ENCODE data around the gene PPFIBP2. TPM values are rescaled to one million over a fixed set of nuclear protein-coding genes. Genes with fewer than 3 reads are reported as not detected.

The PPFIBP2 gene
- total RNA-seq, 4 donors from 2014 or later = 8.0 to 26.5 (median 11.3) TPM

- WGBS, 2 donors (ENCODE audit: low coverage in 1 of 2) = 80 to 100% methylated on average over 1 of the region's 1 CpG
- TF ChIP-seq CTCF (IDR thresholded peaks at IDR 0.05) = no peak
- no peak for TF ChIP-seq POLR2AphosphoS5 (IDR thresholded peaks at IDR 0.05)
- TF ChIP-seq EP300 (IDR thresholded peaks at IDR 0.05) = no peak
- no peak for TF ChIP-seq POLR2A (IDR thresholded peaks at IDR 0.05)
- H3K4me1 ChIP-seq = no peaks in the 10 kb centered on the region
- no peak overlapping the region for H3K4me3 ChIP-seq
- H3K9me3 ChIP-seq = no peaks in the 10 kb centered on the region
- H3K36me3 ChIP-seq = peaks cover 0 to 13% of the 10 kb centered on the region in 2 donors
- no peak for ATAC-seq
- H3K27me3 ChIP-seq = no peaks in the 10 kb centered on the region
- H3K27ac ChIP-seq = no peak overlapping the region
Measured at GRCh38 chr11:7611411-7611810, 97.6 kb downstream of the PPFIBP2 start.

- WGBS, 2 donors (ENCODE audit: low coverage in 1 of 2) = 66 to 69% methylated on average over 6 to 7 of the region's 7 CpGs
- H3K27me3 ChIP-seq = no peaks in the 10 kb centered on the region
- H3K27ac ChIP-seq = no peak overlapping the region
- no peak overlapping the region for H3K4me3 ChIP-seq
- no peaks in the 10 kb centered on the region for H3K9me3 ChIP-seq
- ATAC-seq = no peak
- H3K36me3 ChIP-seq = peaks cover 0 to 19% of the 10 kb centered on the region in 2 donors
- TF ChIP-seq EP300 (IDR thresholded peaks at IDR 0.05) (no peak), CTCF (IDR thresholded peaks at IDR 0.05) (no peak), POLR2AphosphoS5 (IDR thresholded peaks at IDR 0.05) (no peak), POLR2A (IDR thresholded peaks at IDR 0.05) (no peak)
- no peaks in the 10 kb centered on the region for H3K4me1 ChIP-seq
Measured at GRCh38 chr11:7612056-7612660, 98.4 kb downstream of the PPFIBP2 start.

- TF ChIP-seq EP300 (IDR thresholded peaks at IDR 0.05) (no peak), POLR2A (IDR thresholded peaks at IDR 0.05) (no peak), CTCF (IDR thresholded peaks at IDR 0.05) (no peak), POLR2AphosphoS5 (IDR thresholded peaks at IDR 0.05) (no peak)
- H3K4me3 ChIP-seq = no peak overlapping the region
- no peak for ATAC-seq
- H3K9me3 ChIP-seq = no peaks in the 10 kb centered on the region
- H3K27ac ChIP-seq = no peak overlapping the region
- H3K36me3 ChIP-seq = peaks cover 0 to 25% of the 10 kb centered on the region in 2 donors
- no peaks in the 10 kb centered on the region for H3K4me1 ChIP-seq
- WGBS, 2 donors (ENCODE audit: low coverage in 1 of 2) = 29 to 40% methylated on average over 2 to 3 of the region's 4 CpGs
- no peaks in the 10 kb centered on the region for H3K27me3 ChIP-seq
Measured at GRCh38 chr11:7612661-7613393, 99.0 kb downstream of the PPFIBP2 start.

GRCh38 chr11:7613394-7613720 lies 99.6 kb downstream of the PPFIBP2 start:
- ATAC-seq = no peak
- Histone ChIP-seq H3K4me1 (no peaks in the 10 kb centered on the region), H3K4me3 (no peak overlapping the region), H3K9me3 (no peaks in the 10 kb centered on the region), H3K36me3 (peaks cover 0 to 25% of the 10 kb centered on the region in 2 donors), H3K27ac (no peak overlapping the region), H3K27me3 (no peaks in the 10 kb centered on the region)
- TF ChIP-seq POLR2A (IDR thresholded peaks at IDR 0.05) = no peak
- WGBS, 2 donors (ENCODE audit: low coverage in 1 of 2) = 93 to 100% methylated on average over 1 to 3 of the region's 4 CpGs

- Histone ChIP-seq H3K36me3 (peaks cover 0 to 25% of the 10 kb centered on the region in 2 donors), H3K27me3 (no peaks in the 10 kb centered on the region), H3K27ac (no peak overlapping the region), H3K4me3 (no peak overlapping the region), H3K4me1 (no peaks in the 10 kb centered on the region), H3K9me3 (no peaks in the 10 kb centered on the region)
- no peak for ATAC-seq
- TF ChIP-seq CTCF (IDR thresholded peaks at IDR 0.05) (no peak), EP300 (IDR thresholded peaks at IDR 0.05) (no peak), POLR2AphosphoS5 (IDR thresholded peaks at IDR 0.05) (no peak)
Measured at GRCh38 chr11:7614656-7615055, 100.9 kb downstream of the PPFIBP2 start.
